Right kidney (tissue), 1 donor: ENCODE measurements around the gene RCE1.
A peak's percentile ranks its signal among the peaks of the same experiment; 100 is the strongest.

ENCODE experiments used
- DNase-seq: peaks from one replicate; pipeline ENCODE4 v3.0.0-alpha.2; 2016

Gene RCE1

DNA sequence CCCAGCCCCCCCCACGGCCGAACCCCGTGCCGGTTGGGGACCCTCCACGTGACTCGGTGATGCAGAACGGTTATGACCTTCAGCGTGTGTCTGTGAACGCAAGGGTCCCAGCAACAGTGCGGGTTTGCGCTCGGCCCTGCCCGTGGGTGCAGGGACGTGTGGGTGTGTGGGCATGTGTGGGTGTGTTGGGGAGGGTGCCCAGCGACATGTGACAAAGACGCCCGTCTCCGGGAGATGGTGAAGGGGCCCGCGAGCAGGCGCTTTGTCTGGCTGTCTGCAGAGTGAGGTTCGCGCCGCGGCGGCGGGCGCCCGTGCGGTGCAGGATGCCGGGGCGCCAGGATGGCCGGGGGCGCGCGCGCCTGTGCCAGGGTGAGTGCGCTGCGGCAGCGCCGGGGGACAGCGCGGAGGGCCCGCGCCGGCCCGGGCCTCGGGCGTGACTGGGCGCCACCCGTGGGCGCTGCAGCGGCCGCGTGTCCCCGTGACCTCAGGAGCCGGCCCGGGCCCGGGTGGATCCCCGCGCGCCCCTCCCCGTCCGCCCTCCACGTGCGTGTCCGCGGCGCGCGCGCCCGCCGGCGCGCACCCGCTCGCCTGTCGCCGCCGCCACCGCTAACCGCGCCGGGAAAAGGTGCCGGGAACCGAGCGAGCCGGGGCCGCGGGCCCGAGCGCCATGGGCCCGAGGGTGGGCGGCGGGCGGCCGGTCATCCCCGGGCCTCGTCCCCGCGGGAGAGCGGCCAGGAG is 13.4 kb downstream of the RCE1 start, which contains the start of gene LRFN4:
LRFN4 (plus strand) TSS at position 569 of the 738 bp plus-strand sequence. CDS start 681 bp downstream, outside the sequence.
- peak; percentile 91 for DNase-seq

DNA sequence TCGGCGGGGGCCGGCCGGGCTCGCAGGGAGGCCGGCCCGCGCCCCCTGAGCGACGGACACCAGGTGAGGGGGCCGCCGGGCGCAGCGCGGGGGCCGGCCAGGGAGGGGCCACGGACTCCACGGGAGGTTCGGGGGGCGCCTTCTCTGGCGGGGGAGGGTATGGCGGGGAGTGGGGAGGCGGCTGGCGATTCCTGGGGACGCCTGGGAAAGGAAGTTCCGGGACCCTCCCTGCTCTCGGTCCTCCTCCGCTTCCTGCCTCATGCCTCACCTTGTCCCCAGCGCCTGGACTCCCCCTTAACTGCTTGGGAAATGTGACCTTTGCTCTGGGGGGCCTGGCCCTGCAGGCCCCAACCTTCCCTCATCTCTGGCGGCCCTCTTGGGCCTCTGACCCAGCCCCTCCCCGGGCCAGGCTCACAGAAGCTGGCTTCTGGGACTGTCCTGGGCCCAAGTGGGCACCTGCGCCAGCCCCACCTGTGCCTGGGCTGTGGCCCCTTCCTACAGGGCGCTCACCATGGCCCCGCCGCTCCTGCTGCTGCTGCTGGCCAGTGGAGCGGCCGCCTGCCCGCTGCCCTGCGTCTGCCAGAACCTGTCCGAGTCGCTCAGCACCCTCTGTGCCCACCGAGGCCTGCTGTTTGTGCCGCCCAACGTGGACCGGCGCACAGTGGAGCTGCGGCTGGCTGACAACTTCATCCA is 14.1 kb downstream of the RCE1 start:
- peak; percentile 59 for DNase-seq

DNA sequence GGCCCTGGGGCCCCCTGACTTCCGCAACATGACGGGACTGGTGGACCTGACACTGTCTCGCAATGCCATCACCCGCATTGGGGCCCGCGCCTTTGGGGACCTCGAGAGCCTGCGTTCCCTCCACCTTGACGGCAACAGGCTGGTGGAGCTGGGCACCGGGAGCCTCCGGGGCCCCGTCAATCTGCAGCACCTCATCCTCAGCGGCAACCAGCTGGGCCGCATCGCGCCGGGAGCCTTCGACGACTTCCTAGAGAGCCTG is 14.6 kb downstream of the RCE1 start:
- no peak for DNase-seq

DNA sequence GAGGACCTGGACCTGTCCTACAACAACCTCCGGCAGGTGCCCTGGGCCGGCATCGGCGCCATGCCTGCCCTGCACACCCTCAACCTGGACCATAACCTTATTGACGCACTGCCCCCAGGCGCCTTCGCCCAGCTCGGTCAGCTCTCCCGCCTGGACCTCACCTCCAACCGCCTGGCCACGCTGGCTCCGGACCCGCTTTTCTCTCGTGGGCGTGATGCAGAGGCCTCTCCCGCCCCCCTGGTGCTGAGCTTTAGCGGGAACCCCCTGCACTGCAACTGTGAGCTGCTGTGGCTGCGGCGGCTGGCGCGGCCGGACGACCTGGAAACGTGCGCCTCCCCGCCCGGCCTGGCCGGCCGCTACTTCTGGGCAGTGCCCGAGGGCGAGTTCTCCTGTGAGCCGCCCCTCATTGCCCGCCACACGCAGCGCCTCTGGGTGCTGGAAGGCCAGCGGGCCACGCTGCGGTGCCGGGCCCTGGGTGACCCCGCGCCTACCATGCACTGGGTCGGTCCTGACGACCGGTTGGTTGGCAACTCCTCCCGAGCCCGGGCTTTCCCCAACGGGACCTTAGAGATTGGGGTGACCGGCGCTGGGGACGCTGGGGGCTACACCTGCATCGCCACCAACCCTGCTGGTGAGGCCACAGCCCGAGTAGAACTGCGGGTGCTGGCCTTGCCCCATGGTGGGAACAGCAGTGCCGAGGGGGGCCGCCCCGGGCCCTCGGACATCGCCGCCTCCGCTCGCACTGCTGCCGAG is 15.1 kb downstream of the RCE1 start:
- no peak for DNase-seq

DNA sequence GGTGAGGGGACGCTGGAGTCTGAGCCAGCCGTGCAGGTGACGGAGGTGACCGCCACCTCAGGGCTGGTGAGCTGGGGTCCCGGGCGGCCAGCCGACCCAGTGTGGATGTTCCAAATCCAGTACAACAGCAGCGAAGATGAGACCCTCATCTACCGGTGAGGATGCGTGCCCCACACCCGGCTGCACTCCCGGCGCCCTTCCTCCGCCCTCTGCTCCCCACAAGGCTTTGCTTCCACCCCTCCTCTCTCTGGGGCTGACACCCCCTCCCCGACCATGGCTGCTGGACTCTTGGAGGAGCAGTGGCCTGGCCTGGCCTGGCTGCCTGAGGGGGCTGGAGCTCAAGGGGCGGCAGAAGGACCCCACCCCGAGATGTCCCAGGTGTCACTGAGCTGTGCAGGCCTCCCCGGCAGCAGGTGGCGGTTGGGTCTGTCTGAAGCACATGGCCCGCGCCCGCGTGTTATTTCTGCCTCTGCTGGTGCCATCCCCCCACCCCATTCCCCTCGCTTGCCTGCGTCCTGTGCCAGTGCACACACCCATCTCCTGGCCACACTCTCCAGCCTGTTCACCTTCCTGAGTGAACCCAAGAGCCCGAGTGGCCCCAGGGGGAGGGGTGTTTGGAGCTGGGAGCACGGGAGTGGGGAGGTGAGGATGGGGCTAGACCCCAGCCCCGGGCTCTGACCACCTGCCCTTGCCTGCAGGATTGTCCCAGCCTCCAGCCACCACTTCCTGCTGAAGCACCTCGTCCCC is 15.9 kb downstream of the RCE1 start:
- DNase-seq, result no peak

DNA sequence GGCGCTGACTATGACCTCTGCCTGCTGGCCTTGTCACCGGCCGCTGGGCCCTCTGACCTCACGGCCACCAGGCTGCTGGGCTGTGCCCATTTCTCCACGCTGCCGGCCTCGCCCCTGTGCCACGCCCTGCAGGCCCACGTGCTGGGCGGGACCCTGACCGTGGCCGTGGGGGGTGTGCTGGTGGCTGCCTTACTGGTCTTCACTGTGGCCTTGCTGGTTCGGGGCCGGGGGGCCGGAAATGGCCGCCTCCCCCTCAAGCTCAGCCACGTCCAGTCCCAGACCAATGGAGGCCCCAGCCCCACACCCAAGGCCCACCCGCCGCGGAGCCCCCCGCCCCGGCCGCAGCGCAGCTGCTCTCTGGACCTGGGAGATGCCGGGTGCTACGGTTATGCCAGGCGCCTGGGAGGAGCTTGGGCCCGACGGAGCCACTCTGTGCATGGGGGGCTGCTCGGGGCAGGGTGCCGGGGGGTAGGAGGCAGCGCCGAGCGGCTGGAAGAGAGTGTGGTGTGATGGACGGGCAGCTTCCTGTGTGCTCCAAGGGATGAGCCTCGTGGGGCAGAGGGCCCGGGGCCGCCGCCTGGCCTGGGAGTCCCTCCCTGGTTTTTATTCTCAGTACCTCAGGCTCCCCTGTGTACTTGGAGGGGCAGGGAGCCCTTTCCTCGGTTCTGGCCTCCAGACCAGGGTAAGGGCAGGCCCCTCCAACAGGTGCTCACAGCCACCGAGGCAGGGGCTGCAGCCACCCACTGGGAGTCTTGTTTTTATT is 16.6 kb downstream of the RCE1 start:
- DNase-seq, result no peak

DNA sequence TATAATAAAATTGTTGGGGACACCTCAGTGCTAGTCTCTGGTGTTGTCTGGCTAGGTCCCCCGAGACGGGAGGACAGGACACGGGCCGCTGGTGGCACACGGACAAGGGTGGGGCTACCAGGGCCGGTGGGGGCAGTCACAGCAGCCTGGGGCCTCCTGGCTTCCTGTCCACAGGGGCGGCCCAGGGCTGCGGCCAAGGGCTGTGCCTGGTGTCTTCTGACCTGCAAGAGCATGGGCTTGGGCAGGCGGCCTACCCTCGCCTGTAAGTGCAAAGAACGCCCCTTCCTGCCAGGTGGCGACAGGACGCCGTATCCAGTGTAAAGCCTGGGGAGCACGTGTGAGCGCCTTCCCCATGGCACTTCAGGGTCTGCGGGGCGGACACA is 17.2 kb downstream of the RCE1 start:
- no peak for DNase-seq

DNA sequence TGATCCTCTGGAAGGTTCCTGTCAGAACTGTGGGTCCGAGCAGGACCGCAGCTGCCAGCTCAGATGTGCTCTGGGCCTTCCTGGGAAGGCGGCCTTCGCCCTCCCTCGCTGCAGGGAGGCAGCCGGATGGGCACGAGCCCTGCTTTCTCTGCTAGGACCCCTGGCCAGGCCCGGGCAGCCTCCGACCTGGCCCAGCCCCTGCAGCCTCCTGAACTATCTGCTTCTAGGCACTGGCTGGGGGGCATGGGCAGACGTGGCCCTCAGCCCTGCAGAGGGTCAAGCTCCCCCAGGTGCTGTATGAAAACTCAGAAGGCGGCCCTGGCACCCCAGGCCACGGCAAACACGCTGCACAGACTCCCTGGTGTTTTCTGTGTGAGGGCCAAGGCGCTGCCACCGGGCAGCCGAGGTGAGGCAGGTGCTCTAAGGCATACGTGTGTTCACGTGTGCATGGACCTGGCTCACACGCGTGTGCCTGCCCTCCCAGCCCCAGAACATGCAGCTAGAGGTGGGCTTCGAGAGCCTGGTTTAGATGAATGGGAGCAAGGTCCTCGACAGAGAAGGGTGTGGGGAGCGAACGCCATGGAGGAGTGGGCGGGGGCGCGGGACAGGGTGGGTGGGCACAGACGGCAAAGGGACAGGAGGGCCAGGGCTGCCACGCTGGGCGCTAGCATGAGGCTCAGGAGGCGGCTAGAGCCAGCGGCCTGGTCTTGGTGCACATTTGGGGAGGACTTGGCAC is 18.0 kb downstream of the RCE1 start:
- DNase-seq, result no peak

DNA sequence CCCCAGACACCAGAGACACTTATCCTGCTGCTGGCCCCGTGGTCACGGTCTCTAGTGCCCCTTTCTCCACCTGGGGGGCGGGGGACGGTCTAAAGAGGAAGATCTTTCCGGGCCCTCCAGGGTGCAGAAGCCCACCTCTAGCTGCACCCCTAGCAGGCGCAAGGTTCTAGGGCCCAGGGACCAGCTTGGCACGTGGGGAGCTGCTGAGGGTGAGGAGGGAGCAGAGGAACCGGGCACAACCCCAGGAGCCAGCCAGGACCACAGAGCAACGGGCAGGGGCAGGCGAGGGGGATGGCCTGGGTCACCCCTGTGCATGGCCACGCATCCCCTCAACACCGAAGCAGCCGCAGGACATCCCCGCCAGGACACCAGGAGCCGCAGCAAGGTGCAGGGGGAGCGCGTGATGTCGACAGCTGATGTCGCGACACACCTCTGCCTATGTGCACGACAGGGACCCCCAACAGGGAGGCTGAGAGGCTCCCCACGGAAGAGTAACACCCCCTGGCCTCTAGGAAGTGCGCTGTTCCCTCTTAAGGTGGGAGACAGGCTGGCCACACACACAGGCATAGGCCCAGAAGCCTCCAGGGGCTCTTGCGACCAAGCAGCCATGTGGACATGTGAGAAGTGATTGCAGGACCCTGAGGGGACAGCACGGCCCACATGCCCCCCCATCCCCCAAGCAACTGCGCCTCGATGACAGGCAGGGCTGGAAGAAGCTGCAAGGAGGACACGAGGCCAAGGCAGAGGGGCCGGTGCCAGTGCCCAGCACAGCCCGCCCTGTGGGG is 18.7 kb downstream of the RCE1 start:
- DNase-seq, result no peak

DNA sequence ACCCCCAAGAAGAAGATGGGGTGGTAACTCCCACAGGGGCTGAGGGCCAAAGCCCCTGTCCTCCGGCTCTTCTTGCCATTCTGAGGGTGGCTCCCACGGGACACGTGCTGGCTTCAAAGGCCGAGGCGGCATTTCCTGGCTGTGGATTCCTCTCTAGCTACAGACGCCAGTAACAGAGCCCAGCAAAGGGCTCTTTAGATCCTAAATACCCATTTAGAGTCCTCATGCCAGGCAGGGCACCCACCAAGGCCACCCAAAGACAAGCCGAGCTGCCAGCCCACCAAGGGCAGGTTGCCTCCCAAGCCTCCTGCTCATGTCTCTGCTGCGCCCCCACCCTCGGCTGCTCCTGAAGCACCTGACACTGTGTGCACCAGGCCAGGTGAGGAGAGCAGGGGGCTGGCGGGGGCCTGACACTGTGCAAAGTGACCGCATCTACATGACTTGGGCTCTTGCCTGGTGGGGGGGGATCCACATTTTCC is 19.4 kb downstream of the RCE1 start:
- DNase-seq, result no peak

DNA sequence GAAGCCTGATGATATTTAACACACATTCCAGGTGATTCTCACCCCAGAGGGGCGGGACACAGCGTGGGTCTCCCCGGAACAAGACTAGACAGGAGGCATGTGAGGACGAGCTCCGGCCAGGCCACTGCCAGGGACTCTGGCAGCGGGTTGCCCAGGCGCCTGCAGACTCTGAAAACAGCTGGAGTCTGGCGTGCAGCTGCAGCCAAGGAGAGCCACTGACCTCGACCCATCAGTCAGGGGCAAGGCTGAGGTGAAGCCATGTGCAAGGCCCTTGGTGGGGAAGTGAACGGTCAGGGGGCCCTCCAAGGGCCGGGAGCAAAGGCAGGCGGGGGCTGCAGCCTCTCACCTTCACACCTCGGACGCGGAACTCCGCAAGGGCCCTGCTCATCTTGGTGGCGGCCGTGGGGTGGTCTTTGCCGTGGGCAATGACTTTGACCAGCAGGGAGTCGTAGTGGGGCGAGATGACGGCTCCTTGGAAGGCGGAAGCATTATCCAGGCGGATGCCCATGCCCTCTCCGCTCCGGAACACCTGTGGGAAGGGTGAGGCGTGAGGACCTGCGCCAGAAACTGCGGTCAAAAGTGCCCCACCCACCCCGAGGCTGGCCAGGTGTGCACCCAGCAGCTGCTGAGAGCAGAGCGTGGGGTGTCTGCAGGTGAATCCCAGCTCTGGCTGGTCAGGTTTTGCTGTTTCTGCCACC is 20.3 kb downstream of the RCE1 start:
- no peak for DNase-seq

DNA sequence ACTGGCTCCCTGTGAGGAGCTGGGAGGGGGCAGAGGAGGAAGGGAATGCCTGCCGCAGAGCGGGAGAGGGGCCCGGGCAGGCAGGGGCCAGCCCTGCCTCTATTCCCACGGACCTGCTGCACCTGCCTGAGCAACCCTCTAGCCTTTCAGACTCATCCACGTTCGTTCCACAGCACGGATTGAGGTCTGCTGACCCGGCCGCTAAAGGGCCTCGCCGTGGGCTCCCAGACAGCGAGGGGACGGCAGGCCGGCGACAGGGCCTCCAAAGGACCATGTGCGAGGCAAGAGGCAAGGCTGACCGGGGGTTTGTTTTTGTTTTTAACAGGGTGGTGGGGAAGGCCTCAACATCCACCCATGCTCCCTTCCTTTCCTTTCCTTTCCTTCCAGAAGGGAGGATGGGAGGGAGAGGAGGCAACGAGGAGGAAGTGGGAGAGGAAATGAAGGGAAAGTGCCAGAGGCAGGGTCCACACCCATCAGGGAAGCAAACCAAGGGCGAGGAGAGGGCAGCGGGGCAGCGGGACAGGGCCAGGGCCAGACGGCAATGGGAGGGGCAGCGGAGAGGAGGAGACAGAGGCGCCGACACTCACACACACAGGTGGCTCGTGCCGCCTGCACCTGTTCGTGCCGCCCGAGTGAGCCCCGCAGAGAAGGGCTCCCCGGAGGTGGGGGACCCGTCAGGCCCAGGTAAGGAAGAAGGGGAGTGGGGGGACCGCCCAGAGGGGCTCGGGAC is 21.1 kb downstream of the RCE1 start:
- no peak for DNase-seq

DNA sequence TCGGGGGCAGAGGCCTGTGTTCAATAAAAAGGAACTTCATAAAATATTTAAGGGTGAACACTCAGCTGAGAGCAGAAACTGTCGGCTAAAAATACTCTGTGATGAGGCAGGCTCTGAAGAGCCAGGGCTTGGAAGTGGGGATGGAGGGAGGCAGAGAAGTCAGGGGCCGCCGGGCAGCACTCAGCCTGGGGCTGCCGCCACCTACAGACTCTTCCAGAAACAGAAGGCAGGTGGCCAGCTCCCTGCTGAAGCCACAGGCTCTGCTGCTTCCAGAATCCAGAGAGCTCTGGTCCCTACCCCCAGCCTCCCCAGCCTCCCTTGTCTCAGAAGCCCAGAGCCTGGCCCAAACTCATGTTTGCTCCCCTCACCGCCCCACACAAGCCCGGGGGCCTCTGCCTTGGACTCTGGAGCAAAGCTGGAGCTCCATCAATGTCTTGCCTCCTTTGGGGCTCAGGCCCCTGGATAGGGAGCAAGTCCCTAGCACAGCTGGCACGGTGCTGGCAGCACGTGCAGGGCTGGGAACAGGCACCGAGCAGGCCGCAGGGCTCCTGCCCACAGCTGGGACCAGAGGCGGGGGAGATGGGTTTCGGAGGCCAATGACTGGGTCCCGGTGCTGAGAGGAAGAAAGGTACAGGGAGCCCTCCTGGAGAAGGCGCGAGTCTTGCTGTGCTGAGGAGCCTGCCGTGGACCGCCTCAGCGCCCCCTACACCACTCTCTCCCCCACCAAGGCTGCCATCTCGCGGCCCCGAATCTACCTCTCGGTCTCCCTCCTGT is 21.9 kb downstream of the RCE1 start:
- no peak for DNase-seq

DNA sequence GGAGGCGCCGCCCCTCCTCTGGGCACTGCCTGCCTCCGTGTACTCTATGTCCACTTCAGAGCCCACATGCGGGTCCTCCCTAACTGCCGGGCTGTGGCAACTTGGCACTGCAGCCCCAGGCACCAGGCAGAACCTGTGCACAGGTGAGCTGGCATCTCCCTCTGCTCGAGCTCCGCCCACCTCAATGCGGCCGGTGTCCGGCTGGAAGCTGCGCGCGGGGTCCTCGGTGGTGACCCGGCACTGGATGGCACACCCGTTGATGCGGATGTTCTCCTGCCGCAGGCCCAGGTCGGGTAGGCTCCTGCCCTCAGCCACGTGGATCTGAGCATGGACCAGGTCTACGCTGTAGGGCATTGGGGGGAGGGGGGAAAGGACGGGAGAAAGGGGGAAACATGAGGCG is 22.8 kb downstream of the RCE1 start:
- no peak for DNase-seq

DNA sequence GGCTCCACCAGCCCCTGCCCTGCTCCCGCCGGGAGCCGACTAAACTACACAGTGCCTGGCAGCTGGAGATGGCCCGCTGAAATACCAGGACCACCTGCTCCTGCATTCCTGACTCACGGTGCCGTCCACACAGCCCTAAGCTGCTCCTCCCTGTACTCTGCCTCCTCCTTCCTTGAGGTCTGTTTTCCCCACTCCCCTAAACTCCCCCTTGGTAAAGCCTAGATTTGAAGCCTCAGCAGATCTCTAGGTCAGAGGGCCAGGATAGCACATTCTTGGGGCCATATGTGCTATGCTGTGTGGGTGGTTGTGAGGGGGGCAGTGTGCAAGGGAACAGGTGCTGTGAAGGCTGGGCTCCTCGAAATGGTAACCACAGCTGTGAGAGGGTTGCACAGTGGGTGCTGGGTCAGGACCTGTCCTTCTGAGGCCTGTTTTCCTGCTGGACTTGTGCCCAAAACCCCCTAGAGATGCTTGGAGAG is 23.3 kb downstream of the RCE1 start:
- no peak for DNase-seq

DNA sequence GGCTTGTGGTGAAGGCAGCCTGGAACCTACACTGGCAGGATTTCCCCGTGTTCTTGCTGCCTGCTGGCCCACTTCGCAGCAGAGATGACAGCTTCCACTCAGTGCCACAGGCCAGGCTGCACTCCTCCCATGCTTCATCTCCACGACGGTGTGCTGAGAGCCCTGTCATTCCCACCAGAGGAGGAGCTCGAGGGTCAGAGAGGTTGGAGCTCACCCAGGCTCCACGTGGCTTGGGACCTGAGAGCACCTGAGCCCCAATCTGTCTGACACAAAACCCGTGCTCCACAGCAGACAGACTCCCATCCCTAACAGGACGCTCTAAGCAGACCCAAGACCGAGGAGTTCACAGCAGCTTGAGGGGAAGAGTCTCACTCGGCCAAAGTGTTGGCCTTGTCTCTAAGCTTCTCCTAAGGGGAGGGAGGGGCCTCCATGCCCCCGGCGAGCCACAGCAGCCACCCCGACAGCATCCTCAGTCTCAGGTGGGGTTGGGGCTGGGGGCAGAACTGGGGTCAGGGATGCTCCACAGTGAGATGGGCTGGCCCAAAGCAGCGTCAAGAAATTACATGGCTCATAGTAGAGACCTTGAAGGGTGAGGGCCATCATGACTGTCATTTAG is 24.3 kb downstream of the RCE1 start:
- DNase-seq, result no peak

DNA sequence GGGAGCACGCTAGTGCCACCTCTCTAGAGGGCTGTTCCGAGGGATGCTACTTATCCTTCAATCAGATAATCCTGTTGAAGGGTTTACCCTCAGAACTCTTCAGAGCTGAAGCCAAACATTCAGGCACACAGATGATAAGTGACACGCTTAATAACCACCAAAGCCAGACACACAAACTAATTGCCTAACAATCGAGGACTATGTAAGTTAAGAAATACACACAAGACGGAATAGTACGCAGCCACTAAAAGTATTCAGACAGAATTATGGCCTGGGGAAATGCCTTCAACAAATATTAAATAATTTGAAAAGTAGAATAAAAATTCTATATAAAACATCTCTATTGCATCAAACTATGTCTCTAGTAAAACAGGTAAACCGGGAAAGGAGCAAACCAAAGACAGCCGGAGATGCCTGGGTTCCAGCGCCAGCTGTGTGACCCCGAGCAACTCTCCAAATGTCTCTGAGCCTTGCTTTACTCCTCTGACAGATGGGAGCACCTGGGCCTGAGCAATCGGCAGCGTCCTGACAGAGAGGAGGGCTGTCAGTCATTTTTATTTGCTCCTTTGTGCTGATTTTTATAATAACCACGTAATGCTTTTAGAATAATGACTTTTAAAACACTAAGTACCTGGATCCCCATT is 25.0 kb downstream of the RCE1 start:
- no peak for DNase-seq
